Lung (tissue), 12 donors: ENCODE measurements around the gene LAMP1. TPM values are rescaled to one million over a fixed set of nuclear protein-coding genes. Genes with fewer than 3 reads are reported as not detected.
"Not testable (repeated sequence)": the region's sequence is repeated elsewhere in the genome, so short reads cannot be mapped to it uniquely, and the experiment has no call there.

ENCODE experiments used
- ATAC-seq: fragments of 200-7000 bp; cut with Tn5 transposase; one replicate; pipeline ENCODE4 v1.9.1; 2020; ENCODE audit warnings: moderate number of reproducible peaks; ENCODE audit not compliant: insufficient read depth, low FRiP score
- DNase-seq, 3 donors: peaks; one replicate each; pipeline ENCODE4 v3.0.0-alpha.2; 2013 to 2017
- H3K27ac ChIP-seq, 2 donors: one replicate each; pipeline ENCODE4 v1.5.1; 2013; ENCODE audit warnings: mild to moderate bottlenecking in 2 of 2, moderate library complexity in 2 of 2, control low read depth in 1 of 2, inconsistent platforms in 1 of 2, low read depth in 1 of 2, low read length in 1 of 2
- H3K27me3 ChIP-seq, 3 donors: one replicate each; pipeline ENCODE4 v1.5.1; 2013; ENCODE audit warnings: low read length in 2 of 3; ENCODE audit not compliant: control insufficient read depth in 3 of 3, insufficient read depth in 3 of 3
- H3K36me3 ChIP-seq, 4 donors: one replicate each; pipeline ENCODE4 v1.5.1; 2013; ENCODE audit warnings: low read length in 4 of 4, mild to moderate bottlenecking in 1 of 4, moderate library complexity in 1 of 4; ENCODE audit not compliant: control insufficient read depth in 4 of 4, insufficient read depth in 4 of 4
- H3K4me1 ChIP-seq, 5 donors: one replicate each; pipeline ENCODE4 v1.5.1; 2013; ENCODE audit warnings: low read length in 5 of 5, mild to moderate bottlenecking in 2 of 5, moderate library complexity in 1 of 5; ENCODE audit not compliant: control insufficient read depth in 5 of 5, insufficient read depth in 5 of 5
- H3K4me3 ChIP-seq: one replicate; pipeline ENCODE4 v1.5.1; 2013; ENCODE audit warnings: mild to moderate bottlenecking, control low read depth, moderate library complexity
- H3K9ac ChIP-seq, 2 donors: one replicate each; pipeline ENCODE4 v1.5.1; 2013; ENCODE audit warnings: low read length in 2 of 2, control low read depth in 1 of 2; ENCODE audit not compliant: insufficient read depth in 1 of 2
- H3K9me3 ChIP-seq, 4 donors: one replicate each; pipeline ENCODE4 v1.5.1; 2013; ENCODE audit warnings: low read length in 3 of 4, mild to moderate bottlenecking in 1 of 4, moderate library complexity in 1 of 4; ENCODE audit not compliant: control insufficient read depth in 4 of 4, insufficient read depth in 3 of 4
- WGBS, 2 donors: extraction: QIAGEN DNeasy Blood & Tissue Kit; methylation state at CpG; one replicate each; pipeline ENCODE4 v1.1.7; 2013; 5-methylcytosine and 5-hydroxymethylcytosine counted together
- polyA plus RNA-seq, 2 donors: library from polyadenylated mRNA; stranded (reverse); fragments of 200-250 nt; gene quantifications; one replicate each; pipeline ENCODE4 v1.2.1, GENCODE V29; 2013
- total RNA-seq, 2 donors: library from RNA; depleted of rRNA in 1 of 2; stranded (reverse); fragments of >200 nt in 1 of 2; gene quantifications; one replicate each; pipeline ENCODE4 v1.2.1, GENCODE V29; 2014 to 2021
- TF ChIP-seq, protein P1 (sequence below): IDR thresholded peaks from 2 replicates; pipeline ENCODE4 v1.5.1; 2012; ENCODE audit warnings: mild to moderate bottlenecking; ENCODE audit errors: control extremely low read depth, extremely low read depth
- donor health status: control.
- donor health status: control.
- donor health status: Bipolar disorder and iron deficiency.
- donor health status: healthy.
- donor health status: DM: yes; HTN: yes; CAD: no.

LAMP1 gene
- total and polyA plus RNA-seq, 4 donors = 76.8 to 320 (median 150) TPM

DNA sequence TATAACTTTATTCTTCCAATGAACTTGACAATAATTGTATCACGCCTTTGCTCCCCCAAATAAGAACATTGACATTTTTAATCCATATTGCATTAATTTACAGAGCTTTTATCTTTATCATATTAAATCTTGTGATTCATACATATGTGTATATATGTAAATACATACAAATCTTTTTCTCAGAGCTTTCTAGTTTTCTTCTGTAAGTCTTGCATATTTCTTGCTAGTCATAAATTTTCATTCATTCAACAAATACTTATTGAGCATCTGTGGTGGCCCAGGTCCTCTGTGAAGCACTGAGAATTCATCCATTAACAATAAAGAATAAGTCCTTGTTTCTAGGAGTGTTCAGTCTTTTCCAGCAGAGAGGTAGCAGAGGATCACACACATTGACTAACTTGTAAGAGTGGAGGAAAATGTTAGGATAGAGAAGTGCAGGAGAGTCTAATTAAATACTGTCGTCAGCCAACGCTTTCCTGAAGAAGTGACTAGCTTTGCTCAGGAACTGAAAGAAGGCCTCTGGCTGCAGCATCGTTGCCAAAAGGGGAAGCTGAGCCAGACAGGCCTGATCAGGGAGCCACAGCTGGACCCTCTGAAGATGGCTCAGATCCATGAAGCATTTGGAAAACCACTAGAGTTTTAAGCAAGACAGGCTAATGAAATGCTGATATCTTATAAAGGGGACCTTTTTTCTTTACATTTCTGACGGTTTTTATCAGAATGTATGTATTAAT is 38.6 kb upstream of the LAMP1 start:
- DNase-seq (no peak), ATAC-seq (no peak)
- Histone ChIP-seq H3K36me3 (peaks cover 33 to 44% (median 42%) of the 10 kb centered on the region in 4 donors), H3K4me1 (no peaks in the 10 kb centered on the region), H3K9me3 (no peaks in the 10 kb centered on the region), H3K27ac (no peak overlapping the region), H3K9ac (no peak overlapping the region), H3K27me3 (no peaks in the 10 kb centered on the region), H3K4me3 (no peak overlapping the region)
- 61 to 75% methylated on average over 5 of the region's 5 CpGs for WGBS, 2 donors
- TF ChIP-seq, protein P1, sequence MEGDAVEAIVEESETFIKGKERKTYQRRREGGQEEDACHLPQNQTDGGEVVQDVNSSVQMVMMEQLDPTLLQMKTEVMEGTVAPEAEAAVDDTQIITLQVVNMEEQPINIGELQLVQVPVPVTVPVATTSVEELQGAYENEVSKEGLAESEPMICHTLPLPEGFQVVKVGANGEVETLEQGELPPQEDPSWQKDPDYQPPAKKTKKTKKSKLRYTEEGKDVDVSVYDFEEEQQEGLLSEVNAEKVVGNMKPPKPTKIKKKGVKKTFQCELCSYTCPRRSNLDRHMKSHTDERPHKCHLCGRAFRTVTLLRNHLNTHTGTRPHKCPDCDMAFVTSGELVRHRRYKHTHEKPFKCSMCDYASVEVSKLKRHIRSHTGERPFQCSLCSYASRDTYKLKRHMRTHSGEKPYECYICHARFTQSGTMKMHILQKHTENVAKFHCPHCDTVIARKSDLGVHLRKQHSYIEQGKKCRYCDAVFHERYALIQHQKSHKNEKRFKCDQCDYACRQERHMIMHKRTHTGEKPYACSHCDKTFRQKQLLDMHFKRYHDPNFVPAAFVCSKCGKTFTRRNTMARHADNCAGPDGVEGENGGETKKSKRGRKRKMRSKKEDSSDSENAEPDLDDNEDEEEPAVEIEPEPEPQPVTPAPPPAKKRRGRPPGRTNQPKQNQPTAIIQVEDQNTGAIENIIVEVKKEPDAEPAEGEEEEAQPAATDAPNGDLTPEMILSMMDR = no peak

DNA sequence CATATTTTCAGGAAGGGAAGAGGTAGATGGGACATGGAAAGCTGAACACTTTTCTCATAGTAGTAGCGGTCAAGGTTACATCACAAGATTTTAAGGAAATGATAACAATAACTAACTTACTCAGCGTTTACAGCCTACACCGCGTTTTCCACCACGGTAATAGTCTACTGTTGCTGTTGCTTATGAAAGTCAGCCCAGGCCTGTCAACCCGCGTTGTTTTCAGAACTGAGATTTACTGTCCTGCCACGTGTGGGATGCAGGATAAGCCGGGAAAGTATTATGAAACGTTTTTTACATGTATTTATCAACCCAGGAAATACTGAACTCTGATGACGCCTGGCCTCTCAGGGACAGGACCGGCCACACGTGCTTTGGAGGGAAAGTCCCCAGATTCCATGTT is 36.0 kb upstream of the LAMP1 start:
- Histone ChIP-seq H3K36me3 (peaks cover 29 to 39% (median 33%) of the 10 kb centered on the region in 4 donors), H3K27ac (no peak overlapping the region), H3K9ac (no peak overlapping the region), H3K4me3 (no peak overlapping the region), H3K4me1 (no peaks in the 10 kb centered on the region), H3K9me3 (no peaks in the 10 kb centered on the region), H3K27me3 (no peaks in the 10 kb centered on the region)
- DNase-seq (no peak), ATAC-seq (no peak)
- 82 to 83% methylated on average over 13 of the region's 13 CpGs for WGBS, 2 donors
- TF ChIP-seq, protein P1 = no peak

DNA sequence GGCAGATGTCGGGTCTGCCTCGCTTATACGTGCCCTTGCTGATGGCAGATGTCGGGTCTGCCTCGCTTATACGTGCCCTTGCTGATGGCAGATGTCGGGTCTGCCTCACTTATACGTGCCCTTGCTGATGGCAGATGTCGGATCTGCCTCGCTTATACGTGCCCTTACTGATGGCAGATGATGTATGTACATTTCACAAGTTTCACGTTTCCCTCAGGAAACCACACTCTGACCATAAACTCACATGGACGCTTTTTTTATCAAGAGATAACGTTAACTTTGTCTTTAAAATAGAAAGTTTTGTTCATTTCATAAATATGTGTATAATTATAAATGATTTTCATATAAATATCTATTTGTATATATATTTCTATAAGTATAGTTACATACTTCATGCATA is 34.0 kb upstream of the LAMP1 start:
- DNase-seq, H3K27ac ChIP-seq, H3K27me3 ChIP-seq, H3K4me1 ChIP-seq, H3K4me3 ChIP-seq, ATAC-seq, H3K9ac ChIP-seq, H3K9me3 ChIP-seq: not testable (repeated sequence)
- 34 to 82% methylated on average over 8 to 14 of the region's 14 CpGs for WGBS, 2 donors
- H3K36me3 ChIP-seq = peaks cover 25 to 35% (median 28%) of the 10 kb centered on the region in 4 donors

DNA sequence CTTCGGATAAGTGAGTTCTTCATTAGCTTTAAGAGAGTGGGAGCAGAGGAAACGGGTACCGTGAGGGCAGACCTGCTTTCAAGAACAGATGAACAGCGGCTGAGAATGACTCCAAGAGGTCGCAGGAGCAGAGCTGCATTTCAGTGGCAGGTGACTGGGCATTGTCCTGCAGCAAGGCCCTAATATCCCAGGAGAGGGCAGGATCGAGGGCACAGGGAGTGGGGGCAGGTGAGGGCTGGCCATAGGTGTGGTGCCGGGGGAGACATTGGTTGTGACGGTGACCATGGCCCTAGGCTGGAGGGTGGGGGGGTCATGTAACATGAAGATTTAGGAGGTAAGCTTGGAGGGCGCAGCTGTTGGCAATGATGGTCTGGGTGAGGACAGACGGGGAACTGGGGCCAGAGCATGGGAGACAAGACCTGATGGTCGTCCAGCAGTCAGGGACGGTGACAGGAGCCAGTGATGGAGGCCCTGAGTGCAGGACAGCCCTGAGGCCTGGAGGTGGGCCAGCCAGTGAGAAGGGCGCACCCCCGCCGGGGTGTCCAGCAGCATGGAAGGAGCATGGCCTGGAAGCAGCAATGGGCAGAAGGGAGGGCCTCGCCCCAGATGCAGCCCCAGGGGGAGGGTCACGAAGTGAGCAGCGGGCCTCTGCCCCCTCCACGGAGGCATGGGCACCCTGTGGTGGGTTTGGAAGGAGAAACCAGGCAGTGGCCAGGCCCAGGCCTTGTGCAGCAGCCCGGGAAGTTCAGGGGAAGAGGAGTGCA is 29.2 kb upstream of the LAMP1 start:
- Histone ChIP-seq H3K9ac (no peak overlapping the region), H3K9me3 (no peaks in the 10 kb centered on the region), H3K27ac (no peak overlapping the region), H3K36me3 (peaks cover 0 to 14% (median 7%) of the 10 kb centered on the region in 4 donors), H3K4me1 (no peaks in the 10 kb centered on the region), H3K27me3 (no peaks in the 10 kb centered on the region), H3K4me3 (no peak overlapping the region)
- no peak for ATAC-seq
- DNase-seq = no peak
- 93 to 94% methylated on average over 20 of the region's 20 CpGs for WGBS, 2 donors
- TF ChIP-seq, protein P1 = no peak
